Hematopoietic multipotent progenitor cell treated with erythropoietin and hydrocortisone succinate and interleukin-3 and kit ligand, for 8 days (in vitro differentiated cells): ENCODE data around the gene BACE1.

Experiments
- DNase-seq: peaks from one replicate; pipeline ENCODE4 v3.0.0-alpha.2; 2015

Gene BACE1

GRCh38 chr11:117316197-117316961 lies at the start of gene BACE1:
Gene BACE1 (minus strand): TSS chr11:117316256. CDS start chr11:117315795, 461 bp downstream.
- peak; percentile 60 for DNase-seq

- DNase-seq = no peak
Observed at GRCh38 chr11:117361432-117361831, 45.4 kb upstream of the BACE1 start.

- no peak for DNase-seq
Observed at GRCh38 chr11:117356126-117356890, 40.3 kb upstream of the BACE1 start.

GRCh38 chr11:117354550-117354949 lies 38.5 kb upstream of the BACE1 start:
- DNase-seq = no peak

GRCh38 chr11:117345039-117345438 lies 29.0 kb upstream of the BACE1 start:
- no peak for DNase-seq

- no peak for DNase-seq
Observed at GRCh38 chr11:117337076-117337475, 21.0 kb upstream of the BACE1 start.

GRCh38 chr11:117335399-117335798 lies 19.3 kb upstream of the BACE1 start:
- DNase-seq = no peak

- DNase-seq = no peak
Observed at GRCh38 chr11:117334896-117335295, 18.8 kb upstream of the BACE1 start.

- no peak for DNase-seq
Observed at GRCh38 chr11:117333917-117334316, 17.9 kb upstream of the BACE1 start.

GRCh38 chr11:117332843-117333242 lies 16.8 kb upstream of the BACE1 start:
- no peak for DNase-seq

- peak; percentile 63 for DNase-seq
Observed at GRCh38 chr11:117328375-117329010, 12.4 kb upstream of the BACE1 start.

GRCh38 chr11:117327567-117328374 lies 11.7 kb upstream of the BACE1 start, which contains the start of gene CEP164:
Gene CEP164 (plus strand): TSS chr11:117327854. CDS start chr11:117338587, 10,733 bp downstream.
- peak; percentile 99 for DNase-seq

- DNase-seq = peak; percentile 13
Observed at GRCh38 chr11:117327255-117327566, 11.2 kb upstream of the BACE1 start.

GRCh38 chr11:117319214-117319840 lies 3.3 kb upstream of the BACE1 start:
- no peak for DNase-seq

- no peak for DNase-seq
Observed at GRCh38 chr11:117318738-117319137, 2.7 kb upstream of the BACE1 start.

- no peak for DNase-seq
Observed at GRCh38 chr11:117315285-117316196, 515 bp downstream of the BACE1 start.

- no peak for DNase-seq
Observed at GRCh38 chr11:117314840-117315239, 1.2 kb downstream of the BACE1 start.

- DNase-seq = no peak
Observed at GRCh38 chr11:117313828-117314768, 2.0 kb downstream of the BACE1 start.

GRCh38 chr11:117313091-117313490 lies 3.0 kb downstream of the BACE1 start:
- DNase-seq = no peak

- no peak for DNase-seq
Observed at GRCh38 chr11:117309310-117309709, 6.7 kb downstream of the BACE1 start.
